ENCODE measurements around the gene DNM3. TPM values are rescaled to one million over a fixed set of nuclear protein-coding genes. Genes with fewer than 3 reads are reported as not detected.
A peak's percentile ranks its signal among the peaks of the same experiment; 100 is the strongest.
"Not testable (repeated sequence)": the region's sequence is repeated elsewhere in the genome, so short reads cannot be mapped to it uniquely, and the experiment has no call there.

The DNM3 gene
- total RNA-seq, 1 experiment from 2014 or later: 2.7 TPM

DNA sequence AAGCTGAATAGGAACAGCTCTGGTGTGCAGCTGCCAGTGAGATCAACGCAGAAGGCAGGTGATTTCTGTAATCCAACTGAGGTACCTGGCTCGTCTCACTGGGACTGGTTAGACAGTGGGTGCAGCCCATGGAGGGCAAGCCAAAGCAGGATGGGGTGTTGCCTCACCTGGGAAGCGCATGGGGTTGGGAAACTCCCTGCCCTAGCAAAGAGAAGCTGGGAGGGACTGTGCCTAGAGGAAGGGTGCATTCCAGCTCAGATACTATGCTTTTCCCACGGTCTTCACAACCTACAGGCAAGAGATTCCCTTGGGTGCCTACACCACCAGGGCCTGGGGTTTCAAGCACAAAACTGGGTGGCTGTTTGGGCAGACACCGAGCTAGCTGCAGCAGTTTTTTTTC lies 183.2 kb downstream of the DNM3 start:
- no peak overlapping the region for H2BK5ac ChIP-seq (ENCODE audit: insufficient read length, low read length)
- no peak overlapping the region for H3K9ac ChIP-seq (ENCODE audit: extremely low read depth, insufficient read length, low read length)
- Mint-ChIP-seq H3K9me3 (no peaks in the 10 kb centered on the region), H3K27ac (no peak overlapping the region; a peak in 2 of 7 replicates), H3K36me3 (ENCODE audit: insufficient read depth in 1 of 3, low read depth in 3 of 3) (no peaks in the 10 kb centered on the region), H3K27me3 (ENCODE audit: low read depth) (no peaks in the 10 kb centered on the region), H3K4me3 (no peak overlapping the region), H3K4me1 (peaks cover 0 to 10% of the 10 kb centered on the region in 2 experiments; a peak in 2 of 4 replicates)
- H2BK20ac ChIP-seq (ENCODE audit: low read depth, low read length, poor library complexity, severe bottlenecking): no peak overlapping the region
- H3K56ac ChIP-seq (ENCODE audit: insufficient read length, low read depth, low read length): no peak overlapping the region
- H3K9me3 ChIP-seq (ENCODE audit: control insufficient read depth, low read depth, low read length): no peaks in the 10 kb centered on the region
- no peaks in the 10 kb centered on the region for H3K27me3 ChIP-seq (ENCODE audit: insufficient read depth, low read length)
- no peak overlapping the region for H3K18ac ChIP-seq (ENCODE audit: insufficient read length, low read depth, low read length)
- H3K4me1 ChIP-seq (ENCODE audit: insufficient read depth, low read length): no peaks in the 10 kb centered on the region
- H3K14ac ChIP-seq (ENCODE audit: insufficient read depth, low read length): peak overlapping the region; percentile 65; the same call in 1 of the 2 replicates
- no peak overlapping the region for H2BK12ac ChIP-seq (ENCODE audit: insufficient read length, low read depth, low read length)
- TF ChIP-seq, protein P1, sequence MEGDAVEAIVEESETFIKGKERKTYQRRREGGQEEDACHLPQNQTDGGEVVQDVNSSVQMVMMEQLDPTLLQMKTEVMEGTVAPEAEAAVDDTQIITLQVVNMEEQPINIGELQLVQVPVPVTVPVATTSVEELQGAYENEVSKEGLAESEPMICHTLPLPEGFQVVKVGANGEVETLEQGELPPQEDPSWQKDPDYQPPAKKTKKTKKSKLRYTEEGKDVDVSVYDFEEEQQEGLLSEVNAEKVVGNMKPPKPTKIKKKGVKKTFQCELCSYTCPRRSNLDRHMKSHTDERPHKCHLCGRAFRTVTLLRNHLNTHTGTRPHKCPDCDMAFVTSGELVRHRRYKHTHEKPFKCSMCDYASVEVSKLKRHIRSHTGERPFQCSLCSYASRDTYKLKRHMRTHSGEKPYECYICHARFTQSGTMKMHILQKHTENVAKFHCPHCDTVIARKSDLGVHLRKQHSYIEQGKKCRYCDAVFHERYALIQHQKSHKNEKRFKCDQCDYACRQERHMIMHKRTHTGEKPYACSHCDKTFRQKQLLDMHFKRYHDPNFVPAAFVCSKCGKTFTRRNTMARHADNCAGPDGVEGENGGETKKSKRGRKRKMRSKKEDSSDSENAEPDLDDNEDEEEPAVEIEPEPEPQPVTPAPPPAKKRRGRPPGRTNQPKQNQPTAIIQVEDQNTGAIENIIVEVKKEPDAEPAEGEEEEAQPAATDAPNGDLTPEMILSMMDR (conservative IDR thresholded peaks at IDR 0.05): no peak
- peak overlapping the region; percentile 53 for H4K5ac ChIP-seq (ENCODE audit: insufficient read length, low read depth, low read length)
- H2BK120ac ChIP-seq (ENCODE audit: low read depth, low read length, poor library complexity, severe bottlenecking): no peak overlapping the region
- H3K79me1 ChIP-seq (ENCODE audit: insufficient read depth, low read depth, low read length, poor library complexity, severe bottlenecking): no peaks in the 10 kb centered on the region
- H3K23ac ChIP-seq (ENCODE audit: insufficient read length, low read depth, low read length): no peak overlapping the region
- no peak overlapping the region for H3T11ph ChIP-seq (ENCODE audit: low read length)
- H2AFZ ChIP-seq (ENCODE audit: low read length): no peak overlapping the region
- no CpG with 5 or more reads among the region's 5 CpGs for WGBS (ENCODE audit: extremely low coverage, insufficient read length, low lambda C conversion rate)
- no peak overlapping the region for H4K91ac ChIP-seq (ENCODE audit: insufficient read length, low read depth, low read length)
- no peak overlapping the region for H3K27ac ChIP-seq (ENCODE audit: insufficient read length, low read depth, low read length)
- DNase-seq: no peak
- H4K8ac ChIP-seq (replicated peaks; ENCODE audit: insufficient read length, low read depth, low read length): no peak overlapping the region
- no peaks in the 10 kb centered on the region for H3K79me2 ChIP-seq (ENCODE audit: insufficient read depth, low read length)
- H3K4me2 ChIP-seq (ENCODE audit: insufficient read depth, insufficient read length, low read length): no peak overlapping the region
- H3K4ac ChIP-seq (ENCODE audit: low read depth, low read length): no peak overlapping the region
- no peak overlapping the region for H2AK5ac ChIP-seq (ENCODE audit: insufficient read length, low read length)
- H2BK15ac ChIP-seq (ENCODE audit: low read depth, low read length): no peak overlapping the region
- H4K20me1 ChIP-seq (ENCODE audit: control insufficient read depth, insufficient read depth, insufficient read length): no peaks in the 10 kb centered on the region
- H3K23me2 ChIP-seq (ENCODE audit: insufficient read length, low read depth, low read length, poor library complexity, severe bottlenecking): no peaks in the 10 kb centered on the region

DNA sequence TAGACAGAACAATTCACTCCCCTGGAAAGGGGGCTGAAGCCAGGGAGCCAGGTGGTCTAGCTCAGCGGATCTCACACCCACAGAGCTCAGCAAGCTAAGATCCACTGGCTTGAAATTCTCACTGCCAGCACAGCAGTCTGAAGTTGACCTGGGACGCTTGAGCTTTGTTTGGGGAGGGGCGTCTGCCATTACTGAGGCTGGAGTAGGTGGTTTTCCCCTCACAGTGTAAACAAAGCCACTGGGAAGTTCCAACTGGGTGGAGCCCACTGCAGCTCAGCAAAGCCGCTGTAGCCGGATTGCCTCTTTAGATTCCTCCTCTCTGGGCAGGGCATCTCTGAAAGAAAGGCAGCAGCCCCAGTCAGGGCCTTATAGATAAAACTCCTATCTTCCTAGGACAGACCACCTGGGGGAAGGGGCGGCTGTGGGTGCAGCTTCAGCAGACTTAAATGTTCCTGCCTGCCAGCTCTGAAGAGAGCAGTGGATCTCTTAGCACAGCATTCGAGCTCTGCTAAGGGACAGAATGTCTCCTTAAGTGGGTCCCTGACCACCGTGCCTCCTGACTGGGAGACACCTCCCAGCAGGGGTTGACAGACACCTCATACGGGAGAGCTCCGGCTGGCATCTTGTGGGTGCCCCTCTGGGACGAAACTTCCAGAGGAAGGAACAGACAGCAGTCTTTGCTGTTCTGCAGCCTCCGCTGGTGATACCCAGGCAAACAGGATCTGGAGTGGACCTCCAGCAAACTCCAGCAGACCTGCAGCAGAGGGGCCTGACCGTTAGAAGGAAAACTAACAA lies 183.8 kb downstream of the DNM3 start:
- H3K27me3 ChIP-seq (ENCODE audit: insufficient read depth, low read length); H3K23me2 ChIP-seq (ENCODE audit: insufficient read length, low read depth, low read length, poor library complexity, severe bottlenecking); H3K79me2 ChIP-seq (ENCODE audit: insufficient read depth, low read length); H4K20me1 ChIP-seq (ENCODE audit: control insufficient read depth, insufficient read depth, insufficient read length); H2BK120ac ChIP-seq (ENCODE audit: low read depth, low read length, poor library complexity, severe bottlenecking); H3K4me2 ChIP-seq (ENCODE audit: insufficient read depth, insufficient read length, low read length); H3K4me1 ChIP-seq (ENCODE audit: insufficient read depth, low read length); H2AFZ ChIP-seq (ENCODE audit: low read length); H3K4me3 Mint-ChIP-seq; H3K4me1 Mint-ChIP-seq; H3K9me3 Mint-ChIP-seq; H4K8ac ChIP-seq (replicated peaks; ENCODE audit: insufficient read length, low read depth, low read length); H3K36me3 Mint-ChIP-seq (ENCODE audit: insufficient read depth in 1 of 3, low read depth in 3 of 3); H2BK20ac ChIP-seq (ENCODE audit: low read depth, low read length, poor library complexity, severe bottlenecking); H3T11ph ChIP-seq (ENCODE audit: low read length); H3K27me3 Mint-ChIP-seq (ENCODE audit: low read depth); H2BK12ac ChIP-seq (ENCODE audit: insufficient read length, low read depth, low read length); H4K91ac ChIP-seq (ENCODE audit: insufficient read length, low read depth, low read length); H2BK5ac ChIP-seq (ENCODE audit: insufficient read length, low read length); H3K56ac ChIP-seq (ENCODE audit: insufficient read length, low read depth, low read length); H3K9ac ChIP-seq (ENCODE audit: extremely low read depth, insufficient read length, low read length); H4K5ac ChIP-seq (ENCODE audit: insufficient read length, low read depth, low read length); H3K4ac ChIP-seq (ENCODE audit: low read depth, low read length); H3K18ac ChIP-seq (ENCODE audit: insufficient read length, low read depth, low read length); DNase-seq; H3K9me3 ChIP-seq (ENCODE audit: control insufficient read depth, low read depth, low read length); H3K23ac ChIP-seq (ENCODE audit: insufficient read length, low read depth, low read length); H2BK15ac ChIP-seq (ENCODE audit: low read depth, low read length); H2AK5ac ChIP-seq (ENCODE audit: insufficient read length, low read length); H3K27ac ChIP-seq (ENCODE audit: insufficient read length, low read depth, low read length); H3K14ac ChIP-seq (ENCODE audit: insufficient read depth, low read length); H3K79me1 ChIP-seq (ENCODE audit: insufficient read depth, low read depth, low read length, poor library complexity, severe bottlenecking): not testable (repeated sequence)
- H3K27ac Mint-ChIP-seq: peak overlapping the region in 2 of 3 experiments; percentile 61 to 63; a peak in 3 of 7 replicates
- WGBS (ENCODE audit: extremely low coverage, insufficient read length, low lambda C conversion rate): no CpG with 5 or more reads among the region's 13 CpGs
